GM18873 (cell line): Measurements from ENCODE around the gene NIN.
A peak's percentile ranks its signal among the peaks of the same experiment; 100 is the strongest.
"Not testable (repeated sequence)": the region's sequence is repeated elsewhere in the genome, so short reads cannot be mapped to it uniquely, and the experiment has no call there.

Experiments used
- ATAC-seq: cut with Tn5 transposase; IDR thresholded peaks from one replicate; pipeline ENCODE4 v1.9.1; 2021; ENCODE audit warnings: mild to moderate bottlenecking, moderate library complexity, moderate number of reproducible peaks; ENCODE audit not compliant: unreplicated experiment, low FRiP score

The NIN gene

DNA sequence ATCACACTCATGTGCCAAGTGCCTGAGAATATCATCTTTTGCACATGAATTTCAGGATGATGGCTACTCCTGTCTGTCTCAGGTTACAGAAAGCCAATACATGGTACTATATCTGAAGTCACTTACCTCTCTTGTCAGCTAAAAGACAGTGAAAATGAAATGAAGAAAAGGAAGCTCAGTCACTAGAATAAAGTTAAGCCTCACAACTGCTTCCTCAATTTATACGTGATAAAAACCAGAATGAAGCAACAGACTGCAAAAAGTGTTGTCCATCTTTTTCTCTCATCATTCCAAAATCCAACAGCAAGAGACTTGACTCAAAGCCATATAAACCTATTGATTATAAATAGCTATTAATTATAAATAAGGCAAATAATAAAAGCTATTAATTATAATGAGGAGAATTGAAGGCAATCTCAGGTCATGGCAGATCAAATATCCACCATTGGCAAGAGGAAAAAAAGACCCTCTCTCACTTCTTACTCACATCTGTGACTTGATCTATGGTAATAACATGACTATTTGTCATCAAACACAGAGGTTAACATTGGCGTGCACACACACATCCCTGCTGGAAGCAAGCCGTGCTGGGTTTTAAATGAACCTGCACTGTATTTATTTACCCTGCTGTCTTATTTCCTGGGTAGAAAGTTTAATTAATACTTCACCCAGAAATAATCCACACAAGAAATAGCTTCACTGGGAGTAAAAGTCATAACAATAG, 10.0 kb downstream of the NIN start:
- ATAC-seq = no peak

- ATAC-seq = not testable (repeated sequence)
These were observed 11.7 kb downstream of the NIN start for GRCh38 chr14:50819303-50819702.

DNA sequence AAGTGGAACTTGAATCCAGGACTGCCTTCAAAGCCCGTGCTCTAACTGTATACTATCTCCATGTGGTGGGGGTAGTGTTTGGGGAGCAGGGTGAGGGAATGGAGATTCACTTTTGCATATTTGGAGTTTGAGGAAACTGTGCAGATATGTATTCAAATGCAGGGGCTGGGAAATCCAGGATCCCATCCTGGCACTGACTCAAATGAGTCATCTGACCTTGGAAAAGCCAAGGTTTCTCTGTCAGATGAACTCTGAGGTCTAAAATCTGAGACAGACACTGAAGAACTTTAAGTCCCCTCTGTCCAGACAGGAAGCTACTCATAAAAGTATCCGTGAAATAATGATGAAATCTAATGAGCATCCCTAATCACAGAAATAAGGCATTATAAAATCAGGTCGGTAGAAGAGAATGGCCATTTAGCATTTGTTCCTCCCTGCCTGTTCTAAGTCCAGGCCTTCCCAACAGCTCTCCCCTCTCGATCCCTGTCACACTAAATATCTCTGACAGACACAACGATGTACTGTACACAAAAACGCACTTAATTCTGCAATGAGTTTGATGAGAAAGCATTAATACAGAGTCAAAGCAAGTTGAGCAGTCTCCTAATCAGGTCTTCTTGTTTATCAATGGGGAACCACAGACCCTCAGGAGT, 14.4 kb downstream of the NIN start:
- ATAC-seq = no peak

- ATAC-seq = not testable (repeated sequence)
These were observed 15.4 kb downstream of the NIN start for GRCh38 chr14:50815526-50815925.

DNA sequence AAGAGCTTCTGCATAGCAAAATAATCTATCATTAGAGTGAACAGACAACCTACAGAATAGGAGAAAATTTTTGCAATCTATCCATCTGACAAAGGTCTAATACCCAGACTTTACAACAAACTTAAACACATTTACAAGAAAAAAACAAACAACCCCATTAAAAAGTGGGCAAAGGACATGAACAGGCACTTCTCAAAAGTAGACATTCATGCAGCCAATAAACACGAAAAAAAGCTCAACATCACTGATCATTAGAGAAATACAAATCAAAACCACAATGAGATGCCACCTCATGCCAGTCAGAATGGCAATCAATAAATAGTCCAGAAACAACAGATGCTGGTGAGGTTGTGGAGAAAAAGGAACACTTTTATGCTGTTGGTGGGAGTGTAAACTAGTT, 15.9 kb downstream of the NIN start:
- ATAC-seq = not testable (repeated sequence)

- ATAC-seq = no peak
These were observed 16.8 kb downstream of the NIN start for GRCh38 chr14:50814161-50814560.

GRCh38 chr14:50813544-50813863, 17.5 kb downstream of the NIN start:
- peak; percentile 47 for ATAC-seq

DNA sequence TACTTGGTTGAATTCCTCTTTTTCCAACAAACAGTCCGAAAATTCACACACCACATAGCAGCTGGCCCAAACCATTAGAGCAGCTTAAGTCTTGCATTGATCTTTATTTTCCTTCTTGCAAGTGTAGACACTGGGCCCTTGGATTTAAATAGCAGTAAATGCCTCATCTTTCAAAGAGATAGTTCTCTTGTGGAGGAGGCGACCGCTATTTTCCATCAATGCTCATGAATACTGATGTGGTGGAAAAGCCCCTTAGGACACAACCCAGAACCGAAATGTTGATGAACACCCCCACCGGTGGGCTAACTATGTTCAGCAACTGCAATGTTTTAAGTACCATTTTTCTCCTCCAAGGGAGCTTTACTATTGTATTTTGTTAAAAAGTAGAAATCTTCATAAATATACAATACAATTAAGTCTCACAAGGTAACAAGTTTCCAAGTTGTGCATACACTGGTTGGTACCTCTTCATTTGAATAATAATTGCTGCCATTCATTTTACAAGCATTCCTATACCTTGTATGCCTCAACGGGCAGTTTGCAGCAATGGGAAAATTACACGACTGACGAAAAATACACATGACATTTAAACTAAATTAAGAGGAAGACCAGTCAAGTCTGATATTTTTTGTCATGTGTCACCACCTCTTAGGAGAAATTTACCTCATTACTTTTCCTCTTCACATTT, 18.0 kb downstream of the NIN start:
- peak; percentile 15 for ATAC-seq

GRCh38 chr14:50812180-50812579, 18.8 kb downstream of the NIN start:
- ATAC-seq = no peak

- ATAC-seq = no peak
These were observed 22.9 kb downstream of the NIN start for GRCh38 chr14:50808053-50808452.

DNA sequence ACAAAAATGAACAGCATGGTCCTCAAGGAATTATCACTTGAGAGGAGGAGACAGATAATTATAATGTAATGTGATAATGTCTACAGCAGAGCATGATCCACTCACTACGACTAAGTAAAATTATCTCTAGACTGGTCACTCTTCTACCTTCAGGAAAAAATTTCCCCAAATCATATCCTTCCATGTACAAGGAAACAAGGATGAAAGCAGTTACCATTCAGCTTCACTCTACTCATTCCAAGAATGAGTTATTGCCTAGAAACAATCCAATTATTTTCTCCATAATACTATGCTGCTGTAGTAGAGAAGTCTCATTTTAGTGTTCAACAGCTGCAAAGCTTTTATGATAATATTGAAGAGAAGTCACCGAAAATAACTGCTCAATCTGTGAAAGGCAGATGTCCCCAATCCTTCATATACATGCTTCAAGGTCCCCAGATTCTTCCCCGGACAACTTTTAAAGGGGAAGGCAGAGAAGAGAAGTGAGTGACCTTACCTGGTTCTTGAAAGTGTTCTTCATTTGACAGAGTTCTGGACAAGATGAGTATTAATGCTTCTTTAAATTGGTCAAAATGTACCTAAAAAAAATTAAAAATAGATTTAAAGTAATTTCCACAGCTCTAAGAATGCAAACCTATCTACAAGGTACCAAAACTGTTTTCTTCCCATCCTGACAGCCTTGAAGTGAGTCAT, 24.6 kb downstream of the NIN start:
- no peak for ATAC-seq

DNA sequence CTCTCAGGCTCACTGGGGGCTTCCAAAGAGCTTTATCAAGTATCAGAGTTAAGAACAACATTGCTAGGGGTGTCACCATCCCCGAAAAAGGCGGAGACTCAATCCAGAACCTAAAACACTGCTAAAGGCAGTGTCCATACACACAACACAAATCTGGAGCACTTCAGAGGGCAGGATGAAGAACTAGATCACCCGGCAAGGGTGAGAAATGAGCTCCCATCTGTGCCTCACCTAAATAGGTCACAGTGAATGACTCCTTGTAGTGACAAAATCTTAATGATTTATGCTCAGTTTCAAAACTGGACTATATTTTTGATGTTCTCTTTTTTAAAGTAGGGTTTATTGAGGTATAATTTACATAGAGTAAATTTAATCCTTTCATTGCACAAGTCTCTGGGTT, 25.6 kb downstream of the NIN start:
- ATAC-seq = no peak

DNA sequence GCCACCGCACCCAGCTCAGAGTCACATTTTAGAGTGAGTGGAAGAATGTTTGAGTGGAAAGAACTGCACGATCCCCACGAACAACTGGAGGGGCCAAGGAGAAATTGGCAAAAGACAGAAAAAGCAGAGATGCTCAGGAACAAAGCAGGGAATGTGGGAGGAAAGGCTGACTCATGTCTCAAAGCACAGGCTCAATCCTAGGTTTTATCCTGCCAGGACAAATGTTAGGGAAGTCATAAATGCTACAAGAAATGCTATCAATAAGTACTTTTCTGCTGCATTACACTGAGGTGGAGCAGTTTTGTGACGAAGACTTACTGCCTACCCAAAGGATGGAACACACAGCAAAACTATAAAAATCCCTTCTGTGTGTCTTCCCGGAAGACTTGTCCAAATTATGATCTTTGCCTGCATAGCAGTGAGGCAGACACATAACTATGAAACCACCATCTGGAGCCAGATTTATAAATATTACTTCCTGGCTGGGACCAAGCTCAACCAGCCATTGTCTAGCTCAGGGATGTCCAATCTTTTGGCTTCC, 26.7 kb downstream of the NIN start:
- ATAC-seq = no peak

GRCh38 chr14:50801706-50802105, 29.3 kb downstream of the NIN start:
- no peak for ATAC-seq

GRCh38 chr14:50800032-50800431, 30.9 kb downstream of the NIN start:
- ATAC-seq = no peak

GRCh38 chr14:50798048-50798421, 32.9 kb downstream of the NIN start:
- ATAC-seq = peak; percentile 57

- no peak for ATAC-seq
These were observed 33.5 kb downstream of the NIN start for GRCh38 chr14:50797250-50798047.

DNA sequence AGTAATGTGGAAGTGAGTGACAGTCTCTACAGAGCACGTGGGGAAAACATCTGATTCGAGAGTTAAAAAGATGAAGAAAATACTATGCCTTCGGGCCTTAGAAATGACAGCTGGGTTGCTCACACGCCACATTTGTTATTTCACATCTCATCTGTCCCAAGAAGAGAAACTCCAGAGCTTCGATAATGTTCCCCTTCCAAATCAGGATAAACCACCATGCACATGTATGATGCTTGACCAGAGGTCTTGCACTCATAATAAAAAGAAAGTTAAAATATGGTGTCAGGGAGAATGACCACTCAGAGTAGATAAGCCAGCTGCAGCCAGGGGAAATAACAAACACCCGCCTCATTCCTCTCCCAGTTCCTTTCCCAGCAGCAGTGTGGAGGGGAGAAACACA, 34.6 kb downstream of the NIN start:
- ATAC-seq = no peak

DNA sequence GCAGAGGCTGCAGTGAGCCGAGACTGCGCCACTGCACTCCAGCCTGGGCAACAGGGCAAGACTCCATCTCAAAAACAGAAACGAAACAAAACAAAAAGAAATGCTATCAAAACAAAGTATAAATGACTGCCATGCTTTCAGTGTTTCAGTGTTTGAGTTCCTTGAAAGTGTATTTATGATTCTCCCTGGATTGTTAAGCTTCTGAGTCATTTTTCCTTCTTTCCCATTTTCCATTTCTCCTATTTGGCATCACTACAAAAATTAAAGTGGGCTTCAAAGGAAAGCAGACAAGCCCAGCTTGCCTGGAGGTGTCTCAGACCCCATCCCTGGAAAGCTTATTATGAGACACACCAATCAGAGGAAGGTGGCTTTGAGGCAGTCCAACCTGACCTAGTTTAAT, 35.1 kb downstream of the NIN start:
- ATAC-seq = no peak

DNA sequence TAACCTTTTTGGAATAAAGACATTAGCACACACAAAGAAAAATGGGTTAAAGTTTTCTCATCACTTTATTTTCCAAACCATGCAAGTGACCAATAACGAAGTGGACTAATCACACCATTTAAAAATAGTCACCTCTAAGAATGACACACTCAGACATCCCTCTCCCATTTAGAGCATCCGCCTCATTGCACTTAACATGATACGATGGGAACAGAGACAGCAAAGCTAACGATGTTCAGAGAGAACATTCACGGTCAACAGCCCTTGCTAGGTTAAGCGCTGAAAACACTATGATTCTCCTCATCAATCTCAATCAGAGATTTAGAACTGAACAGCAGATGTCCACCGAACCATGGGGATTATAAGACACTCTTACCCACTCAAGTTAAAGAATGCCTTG, 35.8 kb downstream of the NIN start:
- no peak for ATAC-seq
